Liver (tissue), 9 donors: Measurements from ENCODE around the gene NCOA3. TPM values are rescaled to one million over a fixed set of nuclear protein-coding genes. Genes with fewer than 3 reads are reported as not detected.

Experiments used
- DNase-seq: peaks from one replicate; pipeline ENCODE4 v3.0.0-alpha.2; 2017; ENCODE audit warnings: low spot score
- H3K27ac ChIP-seq, 2 donors: one replicate each; pipeline ENCODE4 v1.7.0; 2013; ENCODE audit warnings: inconsistent platforms in 2 of 2, low read length in 2 of 2, control low read depth in 1 of 2, low read depth in 1 of 2, mild to moderate bottlenecking in 1 of 2
- H3K27me3 ChIP-seq, 4 donors: one replicate each; pipeline versions ENCODE4 v1.6.1 to v1.7.0; 2013; ENCODE audit warnings: low read length in 3 of 4, inconsistent platforms in 1 of 4, mild to moderate bottlenecking in 1 of 4, moderate library complexity in 1 of 4; ENCODE audit not compliant: control insufficient read depth in 4 of 4, insufficient read depth in 4 of 4
- H3K36me3 ChIP-seq, 4 donors: one replicate each; pipeline versions ENCODE4 v1.6.1 to v1.7.0; 2013; ENCODE audit warnings: low read length in 3 of 4, mild to moderate bottlenecking in 3 of 4, low read depth in 1 of 4, moderate library complexity in 1 of 4; ENCODE audit not compliant: control insufficient read depth in 4 of 4, insufficient read depth in 3 of 4
- H3K4me1 ChIP-seq, 4 donors: one replicate each; pipeline versions ENCODE4 v1.6.1 to v1.7.0; 2013; ENCODE audit warnings: low read length in 3 of 4, mild to moderate bottlenecking in 3 of 4, moderate library complexity in 1 of 4; ENCODE audit not compliant: control insufficient read depth in 4 of 4, insufficient read depth in 4 of 4
- H3K4me3 ChIP-seq, 3 donors: one replicate each; pipeline versions ENCODE4 v1.6.1 to v1.7.0; 2013; ENCODE audit warnings: low read length in 3 of 3, control low read depth in 1 of 3, low read depth in 1 of 3, mild to moderate bottlenecking in 1 of 3
- H3K9ac ChIP-seq, 2 donors: one replicate each; pipeline ENCODE4 v1.7.0; 2013; ENCODE audit warnings: low read length in 2 of 2, mild to moderate bottlenecking in 2 of 2, moderate library complexity in 2 of 2, control low read depth in 1 of 2, low read depth in 1 of 2
- H3K9me3 ChIP-seq, 4 donors: one replicate each; pipeline versions ENCODE4 v1.6.1 to v1.7.0; 2013; ENCODE audit warnings: low read length in 3 of 4; ENCODE audit not compliant: control insufficient read depth in 4 of 4
- CTCF ChIP-seq: fragments of 150-350 bp; IDR thresholded peaks from 2 replicates; pipeline ENCODE4 v1.5.1; 2017; ENCODE audit warnings: improper control_type of control experiment, low read depth, low read length; ENCODE audit not compliant: missing input control
- EGR1 ChIP-seq, 2 donors: IDR thresholded peaks; 2 replicates each; pipeline ENCODE4 v1.6.1; 2016 to 2018; ENCODE audit warnings: antibody characterized with exemption in 2 of 2, low read depth in 2 of 2
- FOXA1 ChIP-seq: IDR thresholded peaks from 2 replicates; pipeline ENCODE4 v1.6.1; 2016; ENCODE audit warnings: antibody characterized with exemption
- FOXA2 ChIP-seq: IDR thresholded peaks from 2 replicates; pipeline ENCODE4 v1.6.1; 2016; ENCODE audit warnings: antibody characterized with exemption
- GABPA ChIP-seq, 2 donors: IDR thresholded peaks in 1 of 2; conservative IDR thresholded peaks in 1 of 2; 2 replicates each; pipeline ENCODE4 v1.6.1; 2016; ENCODE audit warnings: antibody characterized with exemption in 2 of 2, mild to moderate bottlenecking in 1 of 2, moderate library complexity in 1 of 2
- HNF4G ChIP-seq: IDR thresholded peaks from 2 replicates; pipeline ENCODE4 v1.6.1; 2016; ENCODE audit warnings: antibody characterized with exemption
- JUND ChIP-seq, 2 donors: IDR thresholded peaks; 2 replicates each; pipeline ENCODE4 v1.6.1; 2016; ENCODE audit warnings: antibody characterized with exemption in 2 of 2
- NR2F2 ChIP-seq: IDR thresholded peaks from 2 replicates; pipeline ENCODE4 v1.6.1; 2016; ENCODE audit warnings: antibody characterized with exemption
- RAD21 ChIP-seq, 2 donors: IDR thresholded peaks; 2 replicates each; pipeline ENCODE4 v1.6.1; 2016; ENCODE audit warnings: antibody characterized with exemption in 2 of 2, mild to moderate bottlenecking in 2 of 2
- REST ChIP-seq: IDR thresholded peaks from 2 replicates; pipeline ENCODE4 v1.6.1; 2016; ENCODE audit warnings: antibody characterized with exemption, mild to moderate bottlenecking
- RXRA ChIP-seq, 2 donors: IDR thresholded peaks; 2 replicates each; pipeline ENCODE4 v1.6.1; 2017 to 2018; ENCODE audit warnings: antibody characterized with exemption in 2 of 2, mild to moderate bottlenecking in 1 of 2
- YY1 ChIP-seq: IDR thresholded peaks from 2 replicates; pipeline ENCODE4 v1.6.1; 2016; ENCODE audit warnings: antibody characterized with exemption, mild to moderate bottlenecking
- WGBS: extraction: QIAGEN DNeasy Blood & Tissue Kit; methylation state at CpG from one replicate; pipeline ENCODE4 v1.1.7; 2013; 5-methylcytosine and 5-hydroxymethylcytosine counted together
- polyA plus RNA-seq, 2 donors: library from polyadenylated mRNA; stranded (reverse) in 1 of 2; unstranded in 1 of 2; fragments of 200-250 nt in 1 of 2; fragments of >200 nt in 1 of 2; fragmentation: Nextera tagmentation in 1 of 2; extraction: Ambion mirVana in 1 of 2; gene quantifications; one replicate each; pipeline versions ENCODE4 v1.2.1 to v1.2.3, GENCODE V29; 2013 to 2015
- total RNA-seq, 2 donors: library from RNA; depleted of rRNA; stranded (reverse); fragments of >200 nt; gene quantifications; one replicate each; pipeline ENCODE4 v1.2.3, GENCODE V29; 2014
- TF ChIP-seq, protein P1 (sequence below): IDR thresholded peaks from 2 replicates; pipeline ENCODE4 v1.6.1; 2016; ENCODE audit warnings: antibody characterized with exemption
- TF ChIP-seq, protein P2 (sequence below): IDR thresholded peaks from 2 replicates; pipeline ENCODE4 v1.6.1; 2016; ENCODE audit warnings: antibody characterized with exemption
- TF ChIP-seq, protein P3 (sequence below): IDR thresholded peaks from 2 replicates; pipeline ENCODE4 v1.6.1; 2016; ENCODE audit warnings: antibody characterized with exemption
- donor health status: healthy.
- donor health status: healthy.
- donor health status: healthy.
- donor health status: healthy.
- donor health status: healthy.

The NCOA3 gene
- total and polyA plus RNA-seq, 4 donors, result 3.8 to 18.2 (median 8.9) TPM

DNA sequence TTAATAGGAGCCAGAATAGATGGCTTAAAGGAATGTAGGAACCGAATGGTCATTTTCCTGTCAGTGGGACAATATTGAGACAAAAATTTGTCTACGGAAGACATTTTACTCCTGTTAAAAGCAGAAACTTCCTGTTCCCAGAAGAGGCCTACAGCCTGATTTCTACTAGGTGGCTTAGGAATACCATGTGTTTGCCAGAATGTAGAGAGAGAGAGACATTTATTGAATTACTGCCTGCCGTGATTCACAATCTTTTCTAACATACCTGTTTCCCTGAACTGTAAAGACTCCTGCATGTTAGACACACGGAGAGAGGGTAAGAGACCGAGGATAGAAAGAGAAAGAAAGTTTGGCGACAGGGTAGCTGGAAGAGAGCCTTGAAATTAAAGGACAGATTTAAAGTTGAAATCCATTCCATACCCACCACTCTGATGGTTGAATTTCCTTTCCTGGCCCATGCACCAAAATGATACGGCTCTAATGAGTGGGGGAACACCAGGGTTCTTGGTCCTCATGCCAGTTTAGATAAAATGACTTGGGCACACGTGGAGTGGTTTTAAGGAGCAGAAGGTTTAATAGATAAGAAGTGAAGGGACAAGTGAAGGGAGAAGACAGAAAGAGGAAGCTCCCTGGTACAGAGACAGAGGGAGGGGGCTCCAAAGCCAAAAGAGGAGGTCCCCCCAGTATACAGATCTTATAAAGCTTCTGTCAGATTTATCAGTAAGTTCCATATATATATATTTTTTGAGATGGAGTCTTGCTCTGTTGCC, 22.5 kb downstream of the NCOA3 start:
- DNase-seq, result no peak
- H3K4me3 ChIP-seq, result no peak overlapping the region
- H3K36me3 ChIP-seq, result no peaks in the 10 kb centered on the region
- no peak overlapping the region for H3K27ac ChIP-seq
- H3K27me3 ChIP-seq, result no peaks in the 10 kb centered on the region
- 67% methylated on average over 8 of the region's 8 CpGs for WGBS
- peak overlapping the region in 1 of 2 donors; percentile 25 for H3K9ac ChIP-seq
- TF ChIP-seq YY1 (no peak), NR2F2 (no peak), GABPA (IDR thresholded peaks at IDR 0.05 in 1 of 2, conservative IDR thresholded peaks at IDR 0.05 in 1 of 2) (no peak), CTCF (no peak)
- TF ChIP-seq, protein P1, sequence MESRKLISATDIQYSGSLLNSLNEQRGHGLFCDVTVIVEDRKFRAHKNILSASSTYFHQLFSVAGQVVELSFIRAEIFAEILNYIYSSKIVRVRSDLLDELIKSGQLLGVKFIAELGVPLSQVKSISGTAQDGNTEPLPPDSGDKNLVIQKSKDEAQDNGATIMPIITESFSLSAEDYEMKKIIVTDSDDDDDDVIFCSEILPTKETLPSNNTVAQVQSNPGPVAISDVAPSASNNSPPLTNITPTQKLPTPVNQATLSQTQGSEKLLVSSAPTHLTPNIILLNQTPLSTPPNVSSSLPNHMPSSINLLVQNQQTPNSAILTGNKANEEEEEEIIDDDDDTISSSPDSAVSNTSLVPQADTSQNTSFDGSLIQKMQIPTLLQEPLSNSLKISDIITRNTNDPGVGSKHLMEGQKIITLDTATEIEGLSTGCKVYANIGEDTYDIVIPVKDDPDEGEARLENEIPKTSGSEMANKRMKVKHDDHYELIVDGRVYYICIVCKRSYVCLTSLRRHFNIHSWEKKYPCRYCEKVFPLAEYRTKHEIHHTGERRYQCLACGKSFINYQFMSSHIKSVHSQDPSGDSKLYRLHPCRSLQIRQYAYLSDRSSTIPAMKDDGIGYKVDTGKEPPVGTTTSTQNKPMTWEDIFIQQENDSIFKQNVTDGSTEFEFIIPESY, result no peak
- peaks cover 0 to 7% (median 3%) of the 10 kb centered on the region in 4 donors for H3K9me3 ChIP-seq
- H3K4me1 ChIP-seq, result peaks cover 0 to 2% (median under 1%) of the 10 kb centered on the region in 4 donors

GRCh38 chr20:47527004-47527800, 25.5 kb downstream of the NCOA3 start:
- peaks cover 0 to 6% (median 3%) of the 10 kb centered on the region in 4 donors for H3K4me1 ChIP-seq

DNA sequence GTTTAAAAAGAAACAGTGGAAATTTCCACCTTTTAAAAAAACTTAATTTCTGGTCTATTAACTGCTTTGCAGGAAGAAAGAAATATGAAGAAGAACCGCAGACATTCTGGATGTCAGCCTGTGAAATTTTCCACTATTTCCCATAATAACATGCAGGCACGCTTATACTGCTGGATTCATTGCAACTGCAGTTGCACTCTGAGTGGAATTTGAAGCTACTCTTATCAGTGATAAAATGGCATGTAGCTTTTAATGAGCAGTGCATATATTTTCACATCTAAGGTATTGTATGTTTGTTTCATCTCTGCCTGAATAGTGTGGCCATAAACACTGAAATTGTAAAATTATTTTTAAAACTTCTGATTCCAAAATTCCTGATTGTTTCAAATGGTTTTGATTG, 28.2 kb downstream of the NCOA3 start:
- H3K9me3 ChIP-seq, result peaks cover 0 to 5% (median 0%) of the 10 kb centered on the region in 4 donors
- H3K27me3 ChIP-seq, result no peaks in the 10 kb centered on the region
- WGBS, result 83% methylated on average over 2 of the region's 2 CpGs
- H3K36me3 ChIP-seq, result no peaks in the 10 kb centered on the region
- no peak overlapping the region for H3K9ac ChIP-seq
- DNase-seq, result no peak
- no peak overlapping the region for H3K27ac ChIP-seq
- no peak overlapping the region for H3K4me3 ChIP-seq
- peaks cover 0 to 5% (median 2%) of the 10 kb centered on the region in 4 donors for H3K4me1 ChIP-seq
- TF ChIP-seq FOXA2 (no peak), EGR1 (IDR thresholded peaks at IDR 0.05; ENCODE audit: low read depth in 2 of 2) (no peak), YY1 (no peak), JUND (IDR thresholded peaks at IDR 0.05) (no peak), REST (no peak), RXRA (IDR thresholded peaks at IDR 0.05) (no peak), NR2F2 (no peak), HNF4G (no peak), RAD21 (IDR thresholded peaks at IDR 0.05) (no peak), FOXA1 (no peak)
- TF ChIP-seq, protein P2, sequence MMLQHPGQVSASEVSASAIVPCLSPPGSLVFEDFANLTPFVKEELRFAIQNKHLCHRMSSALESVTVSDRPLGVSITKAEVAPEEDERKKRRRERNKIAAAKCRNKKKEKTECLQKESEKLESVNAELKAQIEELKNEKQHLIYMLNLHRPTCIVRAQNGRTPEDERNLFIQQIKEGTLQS, result no peak
- TF ChIP-seq, protein P3, sequence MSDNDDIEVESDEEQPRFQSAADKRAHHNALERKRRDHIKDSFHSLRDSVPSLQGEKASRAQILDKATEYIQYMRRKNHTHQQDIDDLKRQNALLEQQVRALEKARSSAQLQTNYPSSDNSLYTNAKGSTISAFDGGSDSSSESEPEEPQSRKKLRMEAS, result no peak
- TF ChIP-seq, protein P1, result no peak

More at GRCh38 chr20:47527004-47527800, 25.5 kb downstream of the NCOA3 start:
- TF ChIP-seq HNF4G (no peak), RXRA (IDR thresholded peaks at IDR 0.05) (no peak)
- Histone ChIP-seq H3K27me3 (no peaks in the 10 kb centered on the region), H3K9me3 (peaks cover 0 to 5% (median 0%) of the 10 kb centered on the region in 4 donors), H3K4me3 (no peak overlapping the region), H3K9ac (no peak overlapping the region), H3K36me3 (no peaks in the 10 kb centered on the region), H3K27ac (no peak overlapping the region)
- WGBS, result 96% methylated on average over 5 of the region's 5 CpGs
- no peak for DNase-seq
